Activated CD4-positive, alpha-beta T cell treated with anti-CD3 and anti-CD28 coated beads for 24 hours (primary cell): ENCODE results near the gene PIP4P1.

ENCODE experiments used
- DNase-seq, 2 donors: peaks; one replicate each; pipeline ENCODE4 v3.0.0-alpha.2; 2020; ENCODE audit warnings: low read depth in 2 of 2

PIP4P1 gene

GRCh38 chr14:20409226-20409625 lies 52.0 kb downstream of the PIP4P1 start:
- DNase-seq, result no peak
